HepG2 (cell line): ENCODE measurements around the gene ST7L. TPM values are rescaled to one million over a fixed set of nuclear protein-coding genes. Genes with fewer than 3 reads are reported as not detected.

Experiments used
- CHD4 ChIP-seq: fragments of 200-600 bp; sonication (generic); IDR thresholded peaks from 2 replicates; pipeline ENCODE4 v1.7.0; 2017; ENCODE audit warnings: mild to moderate bottlenecking, low read length, borderline replicate concordance
- DR1 ChIP-seq: sonication (generic); formaldehyde crosslinking; IDR thresholded peaks from 2 replicates; pipeline ENCODE4 v1.8.0; 2021; ENCODE audit warnings: mild to moderate bottlenecking, missing genetic modification reagents, inconsistent platforms
- FOXC1 ChIP-seq: sonication (generic); formaldehyde crosslinking; IDR thresholded peaks from 2 replicates; pipeline ENCODE4 v1.8.0; 2022; ENCODE audit warnings: mild to moderate bottlenecking, missing genetic modification reagents, borderline replicate concordance
- GLI4 ChIP-seq: sonication (generic); formaldehyde crosslinking; IDR thresholded peaks from 2 replicates; pipeline ENCODE4 v1.5.1; 2020; ENCODE audit warnings: missing genetic modification reagents, mild to moderate bottlenecking, moderate library complexity, borderline replicate concordance
- MBD4 ChIP-seq: IDR thresholded peaks from 2 replicates; pipeline ENCODE4 v1.6.1; 2012; ENCODE audit warnings: low read length, inconsistent platforms, borderline replicate concordance
- PHF21A ChIP-seq: sonication (generic); formaldehyde crosslinking; IDR thresholded peaks from 2 replicates; pipeline ENCODE4 v1.5.0; 2020; ENCODE audit warnings: mild to moderate bottlenecking, missing genetic modification reagents
- RNF2 ChIP-seq: fragments of 450-650 bp; conservative IDR thresholded peaks from 2 replicates; pipeline ENCODE4 v1.6.1; 2016; ENCODE audit warnings: low read depth
- TAF1 ChIP-seq: sonication (generic); formaldehyde crosslinking; IDR thresholded peaks from 2 replicates; pipeline ENCODE4 v1.4.0; 2020; ENCODE audit warnings: missing genetic modification reagents
- ZNF180 ChIP-seq: sonication (generic); formaldehyde crosslinking; IDR thresholded peaks from 2 replicates; pipeline ENCODE4 v1.4.0; 2020; ENCODE audit warnings: low read depth, missing genetic modification reagents, borderline replicate concordance
- ZNF484 ChIP-seq: sonication (generic); formaldehyde crosslinking; IDR thresholded peaks from 2 replicates; pipeline ENCODE4 v1.5.1; 2020; ENCODE audit warnings: mild to moderate bottlenecking, low read depth, missing genetic modification reagents, borderline replicate concordance
- ZNF556 ChIP-seq: sonication (generic); formaldehyde crosslinking; IDR thresholded peaks from 2 replicates; pipeline ENCODE4 v1.4.0; 2020; ENCODE audit warnings: mild to moderate bottlenecking, missing genetic modification reagents, borderline replicate concordance
- ZNF788 ChIP-seq: sonication (generic); formaldehyde crosslinking; IDR thresholded peaks from 2 replicates; pipeline ENCODE4 v1.5.0; 2020; ENCODE audit warnings: mild to moderate bottlenecking, missing genetic modification reagents, borderline replicate concordance
- ZZZ3 ChIP-seq: sonication (generic); formaldehyde crosslinking; IDR thresholded peaks from 2 replicates; pipeline ENCODE4 v1.4.0; 2020; ENCODE audit warnings: missing genetic modification reagents, mild to moderate bottlenecking, borderline replicate concordance
- polyA plus RNA-seq, 8 experiments: library from polyadenylated mRNA; depleted of rRNA in 3 of 8; stranded (reverse) in 7 of 8; unstranded in 1 of 8; fragments of >200 nt; fragmentation: Illumina TruSeq in 4 of 8; extraction: Trizol in 4 of 8; gene quantifications; 2 replicates each; pipeline versions ENCODE4 v1.2.1 to v1.2.3, GENCODE V29; 2011 to 2016; ENCODE audit warnings: low read depth in 4 of 8, missing spikeins in 1 of 8, mixed read lengths in 1 of 8; ENCODE audit not compliant: insufficient read depth in 1 of 8
- total RNA-seq, 5 experiments: library from RNA; depleted of rRNA; stranded (reverse); fragments of >200 nt; fragmentation: Illumina TruSeq; extraction: Trizol; gene quantifications; 2 replicates each; pipeline ENCODE4 v1.2.3, GENCODE V29; 2016; ENCODE audit warnings: low read depth in 1 of 5
- TF ChIP-seq, protein P1 (sequence below): sonication (generic); formaldehyde crosslinking; IDR thresholded peaks from 2 replicates; pipeline ENCODE4 v1.8.0; 2022; ENCODE audit warnings: missing genetic modification reagents, mild to moderate bottlenecking, inconsistent platforms, borderline replicate concordance
- TF ChIP-seq, protein P2 (sequence below): sonication (generic); formaldehyde crosslinking; IDR thresholded peaks from 2 replicates; pipeline ENCODE4 v1.4.0; 2020; ENCODE audit warnings: missing genetic modification reagents, low read depth, mild to moderate bottlenecking, borderline replicate concordance
- TF ChIP-seq, protein P3 (sequence below): IDR thresholded peaks from 2 replicates; pipeline ENCODE4 v1.6.1; 2016; ENCODE audit warnings: mild to moderate bottlenecking
- TF ChIP-seq, protein P4 (sequence below): sonication (generic); formaldehyde crosslinking; IDR thresholded peaks from 2 replicates; pipeline ENCODE4 v1.9.0; 2021; ENCODE audit warnings: mild to moderate bottlenecking, missing genetic modification reagents

ST7L gene
- total and polyA plus RNA-seq, 2 of the 13 experiments (the other 11 are each of a cell fraction or from before 2014, with no cell fraction given) = 8.6 to 19.9 TPM

DNA sequence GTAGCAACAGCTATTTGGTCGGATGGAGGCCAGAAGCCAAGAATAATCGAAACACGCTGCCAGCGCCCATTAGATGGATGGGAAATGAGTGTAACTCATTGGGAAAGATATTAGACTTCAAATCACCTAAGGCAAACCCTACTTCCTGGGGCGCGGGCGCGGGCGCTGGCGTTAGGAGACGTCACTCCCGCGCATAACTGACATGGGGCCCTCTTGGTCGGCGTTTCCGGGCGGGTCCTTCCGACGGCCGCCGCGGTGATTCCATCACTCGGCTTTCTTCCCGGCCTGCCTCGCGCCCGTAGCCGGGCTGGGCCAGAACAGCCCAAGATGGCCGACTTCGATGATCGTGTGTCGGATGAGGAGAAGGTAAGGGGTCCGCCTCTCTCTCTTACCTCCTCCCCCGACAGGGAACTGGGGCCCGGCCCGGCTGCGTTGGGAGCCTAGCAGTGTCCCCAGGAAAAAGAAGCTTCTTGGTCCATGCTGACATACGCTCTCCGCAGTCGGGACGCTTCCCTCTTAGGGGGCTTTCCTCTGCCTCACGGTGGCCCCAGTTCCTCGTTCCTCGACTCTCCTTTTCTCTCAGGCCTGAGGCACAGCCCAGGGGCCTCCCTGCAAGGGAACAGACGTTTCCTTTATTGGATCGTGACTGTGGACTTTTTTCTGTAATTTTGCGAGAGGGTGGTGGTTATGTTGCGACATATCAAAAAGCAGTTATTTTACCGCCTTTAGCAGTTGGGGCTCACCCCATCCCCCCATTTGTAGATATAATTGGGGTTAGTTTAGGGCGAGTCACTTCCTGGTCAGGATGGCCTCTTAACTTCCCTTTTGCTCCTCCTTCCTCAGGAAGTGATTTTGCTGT, 806 bp upstream of the ST7L start, which contains the start of gene CAPZA1 (continued):
- peak; percentile 94 for TF ChIP-seq TAF1 (CRISPR knock-in tag)
- peak; percentile 88; the same call in 1 of the 2 replicates for TF ChIP-seq ZZZ3 (CRISPR knock-in tag)
- TF ChIP-seq ZNF556 (CRISPR knock-in tag) = peak; percentile 52; the same call in 1 of the 2 replicates
- TF ChIP-seq, protein P1, sequence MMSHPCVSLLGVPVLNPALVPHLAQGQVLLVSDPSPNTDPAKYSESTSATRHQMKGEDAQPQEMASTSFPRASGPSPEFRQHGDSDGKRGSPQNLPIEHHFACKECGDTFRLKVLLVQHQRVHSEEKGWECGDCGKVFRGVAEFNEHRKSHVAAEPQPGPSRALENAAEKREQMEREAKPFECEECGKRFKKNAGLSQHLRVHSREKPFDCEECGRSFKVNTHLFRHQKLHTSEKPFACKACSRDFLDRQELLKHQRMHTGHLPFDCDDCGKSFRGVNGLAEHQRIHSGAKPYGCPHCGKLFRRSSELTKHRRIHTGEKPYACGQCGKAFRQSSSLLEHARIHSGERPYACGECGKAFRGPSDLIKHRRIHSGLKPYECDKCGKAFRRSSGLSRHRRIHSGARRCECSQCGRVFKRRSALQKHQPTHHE = no peak
- no peak for TF ChIP-seq ZNF484 (CRISPR knock-in tag)
- no peak for TF ChIP-seq MBD4
- 0 out of 2 replicates have a peak, but pooled peaks have one; percentile 13 for TF ChIP-seq DR1 (CRISPR knock-in tag)
- 0 out of 2 replicates have a peak, but pooled peaks have one; percentile 32 for TF ChIP-seq ZNF788 (CRISPR knock-in tag)
- 0 out of 2 replicates have a peak, but pooled peaks have one; percentile 23 for TF ChIP-seq RNF2
- no peak; the same call in none of the 2 replicates for TF ChIP-seq FOXC1 (CRISPR knock-in tag)
- TF ChIP-seq PHF21A = peak; percentile 49; the same call in 1 of the 2 replicates
- no peak for TF ChIP-seq CHD4
- TF ChIP-seq, protein P2, sequence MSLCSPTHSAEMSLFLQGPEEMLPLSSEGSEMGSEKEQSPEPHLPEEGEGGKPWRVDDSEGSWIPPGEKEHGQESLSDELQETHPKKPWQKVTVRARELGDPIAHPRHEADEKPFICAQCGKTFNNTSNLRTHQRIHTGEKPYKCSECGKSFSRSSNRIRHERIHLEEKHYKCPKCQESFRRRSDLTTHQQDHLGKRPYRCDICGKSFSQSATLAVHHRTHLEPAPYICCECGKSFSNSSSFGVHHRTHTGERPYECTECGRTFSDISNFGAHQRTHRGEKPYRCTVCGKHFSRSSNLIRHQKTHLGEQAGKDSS (CRISPR knock-in tag) = 0 out of 2 replicates have a peak, but pooled peaks have one; percentile 15
- TF ChIP-seq ZNF180 (CRISPR knock-in tag) = no peak
- TF ChIP-seq, protein P3, sequence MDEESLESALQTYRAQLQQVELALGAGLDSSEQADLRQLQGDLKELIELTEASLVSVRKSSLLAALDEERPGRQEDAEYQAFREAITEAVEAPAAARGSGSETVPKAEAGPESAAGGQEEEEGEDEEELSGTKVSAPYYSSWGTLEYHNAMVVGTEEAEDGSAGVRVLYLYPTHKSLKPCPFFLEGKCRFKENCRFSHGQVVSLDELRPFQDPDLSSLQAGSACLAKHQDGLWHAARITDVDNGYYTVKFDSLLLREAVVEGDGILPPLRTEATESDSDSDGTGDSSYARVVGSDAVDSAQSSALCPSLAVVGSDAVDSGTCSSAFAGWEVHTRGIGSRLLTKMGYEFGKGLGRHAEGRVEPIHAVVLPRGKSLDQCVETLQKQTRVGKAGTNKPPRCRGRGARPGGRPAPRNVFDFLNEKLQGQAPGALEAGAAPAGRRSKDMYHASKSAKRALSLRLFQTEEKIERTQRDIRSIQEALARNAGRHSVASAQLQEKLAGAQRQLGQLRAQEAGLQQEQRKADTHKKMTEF (CRISPR knock-in tag) = no peak; the same call in 1 of the 2 replicates
- 0 out of 2 replicates have a peak, but pooled peaks have one; percentile 34 for TF ChIP-seq GLI4 (CRISPR knock-in tag)
- TF ChIP-seq, protein P4, sequence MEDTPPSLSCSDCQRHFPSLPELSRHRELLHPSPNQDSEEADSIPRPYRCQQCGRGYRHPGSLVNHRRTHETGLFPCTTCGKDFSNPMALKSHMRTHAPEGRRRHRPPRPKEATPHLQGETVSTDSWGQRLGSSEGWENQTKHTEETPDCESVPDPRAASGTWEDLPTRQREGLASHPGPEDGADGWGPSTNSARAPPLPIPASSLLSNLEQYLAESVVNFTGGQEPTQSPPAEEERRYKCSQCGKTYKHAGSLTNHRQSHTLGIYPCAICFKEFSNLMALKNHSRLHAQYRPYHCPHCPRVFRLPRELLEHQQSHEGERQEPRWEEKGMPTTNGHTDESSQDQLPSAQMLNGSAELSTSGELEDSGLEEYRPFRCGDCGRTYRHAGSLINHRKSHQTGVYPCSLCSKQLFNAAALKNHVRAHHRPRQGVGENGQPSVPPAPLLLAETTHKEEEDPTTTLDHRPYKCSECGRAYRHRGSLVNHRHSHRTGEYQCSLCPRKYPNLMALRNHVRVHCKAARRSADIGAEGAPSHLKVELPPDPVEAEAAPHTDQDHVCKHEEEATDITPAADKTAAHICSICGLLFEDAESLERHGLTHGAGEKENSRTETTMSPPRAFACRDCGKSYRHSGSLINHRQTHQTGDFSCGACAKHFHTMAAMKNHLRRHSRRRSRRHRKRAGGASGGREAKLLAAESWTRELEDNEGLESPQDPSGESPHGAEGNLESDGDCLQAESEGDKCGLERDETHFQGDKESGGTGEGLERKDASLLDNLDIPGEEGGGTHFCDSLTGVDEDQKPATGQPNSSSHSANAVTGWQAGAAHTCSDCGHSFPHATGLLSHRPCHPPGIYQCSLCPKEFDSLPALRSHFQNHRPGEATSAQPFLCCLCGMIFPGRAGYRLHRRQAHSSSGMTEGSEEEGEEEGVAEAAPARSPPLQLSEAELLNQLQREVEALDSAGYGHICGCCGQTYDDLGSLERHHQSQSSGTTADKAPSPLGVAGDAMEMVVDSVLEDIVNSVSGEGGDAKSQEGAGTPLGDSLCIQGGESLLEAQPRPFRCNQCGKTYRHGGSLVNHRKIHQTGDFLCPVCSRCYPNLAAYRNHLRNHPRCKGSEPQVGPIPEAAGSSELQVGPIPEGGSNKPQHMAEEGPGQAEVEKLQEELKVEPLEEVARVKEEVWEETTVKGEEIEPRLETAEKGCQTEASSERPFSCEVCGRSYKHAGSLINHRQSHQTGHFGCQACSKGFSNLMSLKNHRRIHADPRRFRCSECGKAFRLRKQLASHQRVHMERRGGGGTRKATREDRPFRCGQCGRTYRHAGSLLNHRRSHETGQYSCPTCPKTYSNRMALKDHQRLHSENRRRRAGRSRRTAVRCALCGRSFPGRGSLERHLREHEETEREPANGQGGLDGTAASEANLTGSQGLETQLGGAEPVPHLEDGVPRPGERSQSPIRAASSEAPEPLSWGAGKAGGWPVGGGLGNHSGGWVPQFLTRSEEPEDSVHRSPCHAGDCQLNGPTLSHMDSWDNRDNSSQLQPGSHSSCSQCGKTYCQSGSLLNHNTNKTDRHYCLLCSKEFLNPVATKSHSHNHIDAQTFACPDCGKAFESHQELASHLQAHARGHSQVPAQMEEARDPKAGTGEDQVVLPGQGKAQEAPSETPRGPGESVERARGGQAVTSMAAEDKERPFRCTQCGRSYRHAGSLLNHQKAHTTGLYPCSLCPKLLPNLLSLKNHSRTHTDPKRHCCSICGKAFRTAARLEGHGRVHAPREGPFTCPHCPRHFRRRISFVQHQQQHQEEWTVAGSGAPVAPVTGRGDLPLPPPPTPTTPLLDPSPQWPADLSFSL (CRISPR knock-in tag) = peak; percentile 38; the same call in 1 of the 2 replicates
